HG02943 (cell line): ENCODE measurements around the gene CCBE1.
"Not testable (repeated sequence)": the region's sequence is repeated elsewhere in the genome, so short reads cannot be mapped to it uniquely, and the experiment has no call there.

Experiments used
- ATAC-seq: cut with Tn5 transposase; IDR thresholded peaks from one replicate; pipeline ENCODE4 v1.9.1; 2021; ENCODE audit warnings: mild to moderate bottlenecking, low read depth, moderate library complexity; ENCODE audit not compliant: unreplicated experiment

The CCBE1 gene

DNA sequence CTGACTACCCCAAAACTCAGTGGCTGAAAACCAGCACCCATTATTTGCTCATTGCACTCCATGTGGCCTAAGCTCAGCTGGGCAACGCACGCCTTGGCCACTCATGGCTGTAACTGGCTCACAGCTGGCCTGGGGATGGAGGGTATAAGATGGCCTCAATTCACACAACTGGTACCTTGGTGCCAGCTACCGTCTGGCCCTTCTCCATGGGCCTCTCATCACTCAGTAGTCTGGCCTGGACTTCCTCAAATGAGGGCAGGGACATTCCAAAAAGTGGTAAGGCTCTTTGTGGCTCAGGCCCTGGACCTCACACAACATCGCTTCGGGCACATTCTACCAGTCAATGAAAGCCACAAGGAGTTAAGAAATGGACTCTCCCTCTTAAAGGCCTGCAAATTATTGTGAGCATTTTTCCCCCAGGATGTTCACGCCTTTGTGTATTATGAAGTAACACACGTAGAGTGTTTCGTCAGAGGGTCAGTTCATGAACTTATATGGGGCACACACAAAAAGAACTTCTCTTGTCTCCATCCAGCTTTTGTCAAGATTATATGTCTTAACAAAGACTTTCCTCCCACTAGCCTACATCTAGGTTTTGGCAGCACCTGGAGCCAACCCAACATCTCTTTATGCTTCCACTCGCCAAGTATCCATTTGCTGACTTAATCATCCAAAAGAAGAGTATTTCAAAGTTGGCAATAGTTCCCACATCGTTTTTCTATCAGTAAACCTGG lies 145.2 kb downstream of the CCBE1 start:
- ATAC-seq, result no peak

DNA sequence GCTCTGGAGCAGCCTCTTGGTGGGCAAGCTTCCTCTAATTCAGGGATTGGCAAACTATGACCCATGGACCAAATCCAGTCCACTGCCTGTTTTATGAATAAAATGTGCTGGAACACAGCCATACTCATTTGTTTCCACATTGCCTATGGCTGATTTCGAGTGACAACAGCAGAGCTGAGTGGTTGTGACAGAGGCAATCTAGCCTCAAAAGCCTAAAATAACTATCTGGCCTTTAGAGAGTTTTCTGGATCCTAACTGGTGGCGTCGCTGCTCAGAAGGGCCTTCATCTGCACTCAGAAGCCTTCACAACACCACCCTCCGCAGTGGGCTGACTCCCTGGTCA lies 147.1 kb downstream of the CCBE1 start:
- no peak for ATAC-seq

DNA sequence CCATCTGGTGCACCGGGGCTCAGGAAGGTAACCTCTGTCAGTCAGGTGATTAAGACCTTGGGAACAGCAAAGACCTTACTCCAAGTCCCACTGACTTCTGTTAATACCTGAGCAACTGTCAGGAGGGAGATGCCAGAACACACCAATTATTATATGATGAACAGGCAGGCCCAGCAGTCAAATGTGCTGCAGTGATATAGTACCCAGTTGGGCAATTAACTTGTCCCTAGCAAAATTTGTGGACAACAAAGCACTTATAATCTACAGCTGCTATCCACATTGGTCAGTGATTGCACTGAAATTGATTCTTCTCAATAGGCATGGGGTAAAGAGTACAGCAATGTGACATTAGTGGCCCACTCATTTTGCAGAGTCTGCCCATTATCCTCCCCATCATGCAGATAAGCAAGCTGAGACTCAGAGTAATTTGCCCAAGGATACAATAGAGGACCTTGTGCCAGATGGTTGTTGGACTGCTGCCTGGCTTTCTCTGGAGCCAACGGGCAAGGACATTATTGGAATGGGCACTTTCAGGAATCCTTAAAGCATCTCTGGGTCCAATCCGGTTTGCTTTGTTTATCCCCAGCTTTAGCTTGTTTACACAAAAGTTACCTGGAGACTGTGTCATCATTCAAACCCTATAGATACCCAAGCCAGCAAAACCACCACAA lies 147.6 kb downstream of the CCBE1 start:
- no peak for ATAC-seq

DNA sequence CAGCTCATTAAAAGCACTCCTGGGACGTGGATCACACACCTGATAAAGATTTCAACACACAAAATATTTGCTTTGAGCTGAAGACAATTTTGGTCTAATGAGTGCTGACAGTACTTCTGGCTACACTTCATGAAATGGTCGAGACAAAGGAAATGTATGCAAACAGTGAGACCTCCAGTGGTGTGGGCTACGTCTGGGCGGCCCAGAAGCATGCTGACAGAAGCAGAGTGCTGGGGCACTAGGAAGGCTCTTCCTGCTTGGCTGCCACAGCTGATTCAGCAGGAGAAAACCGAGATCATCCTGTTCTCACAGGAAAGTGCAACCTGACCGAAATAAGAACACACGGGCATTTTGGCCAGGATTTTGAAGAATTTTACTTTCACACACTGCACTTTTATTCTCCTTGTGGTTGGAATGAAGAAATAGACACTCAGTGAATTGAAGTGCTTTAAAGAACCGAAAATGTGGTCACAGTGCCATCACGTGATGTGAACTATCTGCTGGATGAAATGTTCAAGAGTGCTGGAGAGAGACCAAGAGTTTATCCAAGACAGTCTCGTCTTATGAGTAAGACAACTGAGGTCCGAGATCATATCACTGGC lies 149.5 kb downstream of the CCBE1 start:
- no peak for ATAC-seq

DNA sequence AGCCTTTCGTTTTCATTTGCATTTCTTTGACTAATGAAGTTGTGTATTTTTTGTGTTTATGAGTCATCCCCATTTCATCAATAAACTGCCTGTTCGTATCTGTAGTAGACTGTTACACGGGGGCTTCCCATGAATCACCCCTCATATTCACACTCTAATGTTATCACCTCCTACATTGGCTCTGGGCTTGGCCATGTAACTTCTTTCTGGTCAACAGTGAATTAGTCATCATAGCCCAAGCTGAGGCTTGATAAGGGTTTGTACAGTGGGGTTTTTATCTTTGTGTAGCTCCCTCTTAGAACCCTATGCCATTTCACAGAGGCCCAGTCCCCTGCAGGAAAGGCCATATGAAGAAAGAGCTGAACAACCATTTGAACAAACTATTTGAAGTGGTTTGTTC lies 151.0 kb downstream of the CCBE1 start:
- ATAC-seq, result no peak

DNA sequence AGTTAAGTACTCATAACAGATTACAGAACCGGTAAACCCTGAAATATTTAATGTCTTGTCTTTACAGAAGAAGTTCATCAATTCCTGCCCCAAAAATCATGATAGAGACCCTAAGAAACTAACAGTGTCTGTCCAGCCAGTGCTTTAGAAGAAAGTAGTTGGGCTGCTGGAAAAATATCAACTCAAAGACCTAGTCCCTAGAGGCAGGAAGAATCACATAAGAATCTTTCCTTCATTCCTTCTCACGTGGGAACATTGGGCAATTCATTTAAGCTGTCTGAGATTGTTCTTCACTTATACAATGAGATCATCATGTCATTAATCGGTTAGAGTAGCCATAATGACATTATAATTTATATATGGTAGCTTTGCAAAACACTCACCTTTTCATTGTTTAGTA lies 156.4 kb downstream of the CCBE1 start:
- ATAC-seq, result no peak

DNA sequence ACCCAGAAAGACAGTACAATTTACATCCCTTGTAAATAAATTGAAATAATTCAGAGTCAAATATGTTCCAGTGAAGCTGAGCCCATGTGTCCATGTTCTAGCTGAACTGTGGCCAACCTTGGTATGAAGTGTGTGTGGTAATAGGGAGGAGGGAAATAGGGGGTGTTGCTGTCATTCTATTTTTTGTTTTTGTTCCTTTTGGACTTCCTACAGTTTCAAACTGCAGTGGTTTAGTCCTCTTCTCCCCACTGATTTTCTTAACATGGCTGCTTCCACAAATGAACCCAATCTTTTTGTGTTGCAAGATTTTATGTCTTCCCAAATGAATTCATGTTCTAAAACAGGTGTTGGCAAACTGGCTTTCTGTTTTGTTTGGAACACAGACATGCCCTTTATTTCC lies 156.9 kb downstream of the CCBE1 start:
- no peak for ATAC-seq

DNA sequence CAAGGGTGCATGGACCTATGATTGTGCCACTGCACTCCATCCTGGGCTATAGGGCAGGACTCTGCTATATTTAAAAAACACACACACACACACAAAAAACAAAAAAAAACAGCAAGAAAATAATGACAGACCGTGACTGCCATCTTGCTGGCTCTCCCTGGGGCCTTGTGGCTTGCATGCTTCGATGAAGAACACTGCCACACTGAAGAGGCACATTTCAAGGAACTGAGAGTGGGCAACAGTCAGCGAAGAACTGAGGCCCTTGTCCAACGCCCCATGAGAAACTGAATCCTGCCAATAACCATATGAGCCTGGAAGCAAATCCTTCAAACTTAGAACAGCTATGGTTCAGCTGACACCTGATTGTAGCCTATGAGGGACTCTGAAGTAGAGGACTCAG lies 158.1 kb downstream of the CCBE1 start:
- no peak for ATAC-seq

DNA sequence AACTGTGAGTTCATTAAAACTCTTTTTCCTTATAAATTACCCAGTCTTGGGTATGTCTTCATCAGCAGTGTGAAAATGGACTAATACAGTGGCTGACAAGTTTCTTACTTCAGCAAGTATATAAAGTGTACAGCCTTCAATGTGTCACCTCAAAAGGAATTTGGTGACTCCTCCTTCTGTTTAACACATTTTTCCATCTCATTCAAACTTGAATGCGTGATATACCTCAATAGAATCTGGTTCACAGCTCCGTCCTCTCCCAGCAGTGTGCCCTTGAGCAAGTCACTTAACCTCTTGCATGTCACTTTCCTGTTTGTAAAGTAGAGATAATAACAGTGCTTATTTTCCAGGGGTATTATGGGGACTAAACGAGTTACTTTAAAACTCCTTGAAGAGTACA lies 159.6 kb downstream of the CCBE1 start:
- ATAC-seq, result no peak

DNA sequence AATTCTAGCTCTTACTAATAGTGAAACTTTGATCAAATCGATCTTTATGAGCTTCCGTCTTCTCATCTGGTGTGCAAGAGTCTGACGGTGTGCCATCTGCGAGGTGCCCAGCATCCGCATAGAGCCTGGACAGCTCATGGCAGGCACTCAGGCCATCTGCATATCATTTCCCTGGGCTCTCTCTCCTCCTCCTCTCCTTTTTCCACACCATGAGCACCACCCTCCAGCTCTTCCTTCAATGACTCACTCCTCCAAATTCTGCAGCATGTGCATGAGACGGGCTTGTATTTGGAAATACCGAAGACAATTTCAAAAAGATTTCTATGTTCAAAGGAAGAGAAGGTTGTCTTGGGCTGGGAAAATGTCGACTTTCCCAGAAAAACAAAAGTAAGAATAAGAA lies 161.1 kb downstream of the CCBE1 start:
- ATAC-seq, result no peak

DNA sequence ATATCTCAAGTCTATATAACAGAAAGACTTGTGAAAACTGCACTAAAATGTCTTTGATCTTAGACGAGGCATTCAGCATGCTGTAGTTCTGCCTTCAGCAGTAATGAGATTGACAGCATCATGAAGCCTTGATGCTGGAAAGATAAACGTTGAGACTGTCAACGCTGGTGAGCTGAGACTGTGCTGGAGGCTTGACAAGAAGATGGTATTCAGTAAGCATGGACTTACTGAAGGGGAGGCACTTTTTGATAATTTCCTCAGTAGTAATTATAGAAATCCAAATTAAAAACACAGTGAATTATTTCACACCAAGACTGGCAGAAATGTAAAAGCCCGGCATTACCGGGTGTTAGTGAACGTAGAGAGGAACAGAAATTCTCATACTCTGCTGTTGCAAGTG lies 162.2 kb downstream of the CCBE1 start:
- ATAC-seq, result no peak

DNA sequence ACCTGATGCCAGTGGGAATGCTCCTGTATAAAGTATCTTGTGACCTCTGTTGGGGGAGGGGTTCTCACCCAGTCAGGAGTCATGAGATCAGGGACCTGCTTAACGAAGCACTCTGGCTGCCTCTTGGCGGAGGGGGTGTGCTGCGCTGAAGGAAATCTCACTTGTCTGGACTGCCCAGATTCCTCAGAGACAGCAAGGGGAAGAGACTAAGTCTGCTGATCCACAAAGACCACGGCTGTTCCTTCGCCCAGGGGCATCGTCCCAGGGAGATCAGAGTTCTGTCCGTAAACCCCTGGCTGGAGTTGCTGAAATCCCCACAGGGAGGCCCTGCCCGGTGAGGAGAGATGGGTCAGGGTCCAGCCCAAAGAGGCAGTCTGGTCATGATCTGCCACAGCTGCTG lies 168.4 kb downstream of the CCBE1 start:
- ATAC-seq, result no peak

DNA sequence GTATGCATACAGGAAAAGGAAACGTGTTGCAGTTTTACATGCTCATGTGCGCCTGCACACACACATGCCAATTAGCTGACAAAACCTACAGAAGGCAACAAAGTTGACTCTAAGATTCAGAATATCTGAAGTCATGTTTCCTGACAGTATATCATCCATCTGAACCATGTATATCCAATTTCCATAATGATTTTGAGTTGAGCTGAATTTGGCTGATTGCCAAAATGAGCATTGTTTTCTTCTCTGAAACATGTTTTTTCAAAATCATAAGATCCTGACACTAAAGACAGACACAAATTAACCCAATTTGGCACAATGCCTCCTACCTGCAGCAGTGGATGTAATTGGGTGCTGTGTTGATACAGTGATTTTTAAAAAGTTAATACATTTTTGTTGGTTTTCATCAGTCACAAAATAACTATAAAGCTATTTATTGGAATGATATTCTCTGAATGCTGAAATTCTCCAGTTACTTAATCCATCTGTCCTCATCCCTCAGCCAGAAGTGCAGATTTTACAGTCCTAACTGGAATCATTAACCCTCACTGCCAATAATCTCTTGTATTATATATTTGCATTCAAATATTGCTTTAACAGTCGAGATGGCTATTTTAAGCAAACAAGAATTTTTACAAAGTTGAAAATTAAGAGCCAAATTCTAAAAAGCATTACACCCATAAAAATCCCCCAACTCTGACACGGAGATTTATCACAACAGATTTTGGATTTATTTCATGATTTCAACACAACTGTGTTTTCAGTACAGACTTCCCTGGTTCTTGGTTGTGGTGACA lies 176.5 kb downstream of the CCBE1 start:
- no peak for ATAC-seq

DNA sequence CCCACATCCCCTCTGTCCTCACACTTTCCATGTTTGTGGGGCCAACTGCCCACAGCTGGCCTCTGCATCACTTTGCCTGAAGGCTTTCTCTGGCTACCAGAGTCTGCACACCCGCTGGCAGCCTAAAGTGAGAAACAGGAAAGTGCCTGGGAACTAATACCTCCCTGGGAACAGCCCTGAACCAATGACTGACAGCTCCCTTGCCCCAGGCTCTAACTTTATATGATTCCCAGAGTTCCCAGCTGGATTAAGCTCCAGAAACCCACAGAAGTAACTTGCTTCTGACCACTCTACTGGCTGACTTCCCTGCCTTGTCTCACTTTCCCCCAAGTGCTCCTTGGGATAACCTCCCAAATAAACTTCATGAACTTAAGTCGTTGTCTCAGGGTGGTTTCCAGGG lies 178.5 kb downstream of the CCBE1 start:
- no peak for ATAC-seq

DNA sequence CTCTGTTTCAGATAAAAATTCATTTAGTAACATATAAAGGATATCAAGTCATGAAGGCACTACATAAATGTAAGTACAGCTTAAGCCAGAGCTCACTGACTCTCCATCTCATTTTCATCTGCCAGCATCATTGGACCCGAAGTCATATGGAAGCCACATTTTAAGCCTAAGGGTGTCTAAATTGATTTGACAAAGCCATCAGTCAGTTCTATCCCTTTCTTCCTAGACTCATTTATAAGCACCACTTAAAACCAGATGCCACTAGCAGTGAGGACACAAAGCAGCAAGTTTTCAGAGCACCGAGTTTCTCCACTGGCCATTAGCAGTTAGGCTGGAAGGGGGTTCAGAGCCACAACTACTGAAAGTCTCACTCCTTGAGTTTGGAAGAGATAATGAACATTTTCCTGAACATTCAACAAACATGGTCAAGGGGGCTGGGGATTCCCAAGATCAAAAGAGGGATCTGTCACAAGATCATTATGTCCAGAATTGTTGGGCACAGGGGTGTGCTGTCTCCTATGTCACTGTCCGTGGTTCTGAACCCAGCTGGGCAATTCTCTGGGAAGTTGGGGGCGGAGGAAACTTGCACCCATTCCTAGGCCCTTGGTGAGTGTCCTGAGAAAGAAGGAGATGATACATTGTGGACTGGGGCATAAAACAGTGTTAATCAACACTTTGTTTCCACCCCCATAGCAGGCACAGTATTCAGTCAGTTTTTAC lies 179.6 kb downstream of the CCBE1 start:
- no peak for ATAC-seq

DNA sequence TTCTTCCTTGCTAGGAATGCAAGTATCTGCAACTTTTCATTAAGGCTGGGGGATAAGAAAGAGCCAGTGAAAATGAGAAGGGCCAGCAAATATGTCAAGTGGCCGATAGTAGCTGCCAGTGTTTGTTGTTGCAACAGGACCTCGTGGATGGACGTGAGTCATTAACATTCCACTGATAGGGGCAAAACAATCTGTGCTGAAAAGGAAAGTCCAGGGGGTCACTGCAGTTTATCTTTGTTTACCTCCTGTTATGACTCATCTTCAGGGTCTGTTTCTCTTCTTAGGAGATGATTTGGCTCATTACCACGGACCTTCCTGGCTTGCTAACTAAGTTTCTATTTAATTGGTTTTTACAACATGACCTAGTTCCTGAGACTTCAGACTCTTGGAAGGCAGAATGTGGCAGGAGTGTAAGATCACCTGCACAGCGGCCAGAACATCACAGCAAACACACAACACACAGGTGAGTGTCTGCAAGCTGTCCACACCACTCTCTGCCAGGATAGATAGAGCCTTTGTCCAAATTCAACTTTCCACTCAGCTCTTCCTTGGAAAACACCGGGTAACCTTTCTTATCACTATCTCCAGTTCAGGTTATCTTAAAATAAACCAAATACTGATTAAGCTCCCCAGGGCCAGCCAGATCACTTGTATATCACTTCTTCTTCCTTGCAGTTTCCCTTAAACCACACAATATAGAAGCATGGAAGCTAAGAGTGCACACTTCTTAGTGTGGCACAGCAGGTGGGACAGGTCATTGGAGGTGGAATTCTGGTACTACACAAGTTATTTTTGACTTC lies 180.7 kb downstream of the CCBE1 start:
- ATAC-seq, result no peak

DNA sequence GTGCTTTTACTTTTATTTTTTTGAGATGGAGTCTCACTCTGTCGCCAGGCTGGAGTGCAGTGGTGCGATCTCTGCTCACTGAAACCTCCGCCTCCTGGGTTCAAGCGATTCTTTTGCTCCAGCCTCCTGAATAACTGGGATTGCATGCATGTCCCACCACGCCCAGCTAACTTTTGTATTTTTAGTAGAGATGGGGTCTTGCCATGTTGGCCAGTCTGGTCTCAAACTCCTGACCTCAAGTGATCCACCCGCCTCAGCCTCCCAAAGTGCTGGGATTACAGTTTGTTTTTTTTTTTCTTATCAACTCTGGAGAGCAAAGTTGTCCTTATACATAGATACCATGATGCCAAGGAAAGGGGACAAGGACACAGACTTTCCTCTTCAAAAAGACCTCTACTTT lies 181.3 kb downstream of the CCBE1 start:
- not testable (repeated sequence) for ATAC-seq

DNA sequence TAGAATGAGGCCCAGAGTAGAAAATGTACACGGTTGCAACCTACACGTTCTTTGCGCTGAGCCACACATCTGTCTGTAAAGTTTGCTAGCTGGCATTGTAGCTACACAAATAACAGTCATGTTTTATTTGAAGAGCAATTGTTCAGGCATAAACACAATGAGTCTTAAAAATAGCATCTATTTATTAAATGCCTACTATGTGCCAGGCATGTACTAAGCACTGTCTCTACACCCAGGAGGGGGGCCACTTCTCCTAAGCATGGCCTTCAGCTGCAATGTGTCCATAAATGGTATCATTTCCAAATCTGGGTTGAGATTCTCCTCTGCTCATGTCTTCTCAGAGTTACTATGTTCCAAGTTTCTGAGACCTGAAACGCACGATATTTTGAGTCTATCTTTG lies 182.1 kb downstream of the CCBE1 start:
- ATAC-seq, result no peak

DNA sequence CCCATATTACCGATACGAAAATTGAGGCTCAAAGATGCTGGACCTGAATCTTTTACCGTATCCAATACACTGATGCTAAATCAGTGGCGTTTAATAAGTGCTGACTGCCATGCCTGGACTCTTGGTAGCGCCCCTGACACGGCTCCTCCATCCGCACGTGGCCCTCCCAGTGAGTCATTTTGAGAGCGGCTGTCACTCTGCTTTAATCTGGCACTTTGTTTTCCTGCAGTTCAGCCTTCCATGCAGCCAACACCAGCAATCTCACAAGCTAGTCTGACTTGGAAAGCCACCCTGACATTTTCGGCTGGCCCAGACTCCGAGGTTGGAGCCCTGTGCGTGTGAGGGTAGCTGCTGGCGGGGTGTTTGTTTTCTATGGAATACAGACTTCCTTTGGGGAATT lies 183.0 kb downstream of the CCBE1 start:
- no peak for ATAC-seq
